ENCODE data around the gene ANKRD27. TPM values are rescaled to one million over a fixed set of nuclear protein-coding genes. Genes with fewer than 3 reads are reported as not detected.
A peak's percentile ranks its signal among the peaks of the same experiment; 100 is the strongest.

ANKRD27 gene
- total and polyA plus RNA-seq, 12 donors: 7.6 to 24.5 (median 18.6) TPM

DNA sequence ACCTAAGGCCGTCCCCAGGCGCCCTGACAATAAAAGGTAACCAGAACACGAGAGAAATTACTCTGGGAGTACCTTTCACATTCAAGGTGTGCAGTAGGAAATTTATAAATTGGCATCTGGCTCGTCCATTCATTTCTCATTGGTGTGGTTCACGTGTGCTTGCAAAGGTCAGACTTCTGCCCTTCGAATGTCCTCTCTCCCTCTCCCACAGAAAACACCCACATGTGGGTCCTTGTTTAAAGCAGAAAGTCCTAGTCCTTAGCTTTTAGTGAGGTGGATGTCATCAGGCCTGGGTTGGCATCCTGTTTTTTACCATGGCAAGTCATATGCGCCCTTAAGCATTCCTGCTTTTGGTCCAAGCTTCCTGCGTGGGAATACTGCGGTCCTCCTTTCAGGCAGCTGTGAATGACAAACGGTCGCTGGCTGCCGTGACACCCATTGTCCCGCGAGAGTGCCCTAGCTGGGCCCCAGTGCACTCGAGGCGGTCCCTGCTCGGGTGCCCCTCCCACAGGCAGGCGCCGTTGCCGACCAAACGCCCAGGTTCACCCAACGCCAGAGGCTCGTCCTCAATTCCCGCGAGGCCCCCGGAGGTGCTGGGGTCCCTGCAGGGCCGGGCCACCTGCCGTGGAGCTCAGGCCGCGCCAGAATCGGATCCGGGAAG is 16.4 kb upstream of the ANKRD27 start, which contains the start of gene NUDT19:
Gene NUDT19, plus strand, starts transcription at position 531 of the 661 bp plus-strand sequence. CDS start 140 bp downstream, outside the sequence.
- H3K4me1 ChIP-seq: peaks cover 6 to 67% (median 50%) of the 10 kb centered on the region in 9 donors
- TF ChIP-seq, protein P1, sequence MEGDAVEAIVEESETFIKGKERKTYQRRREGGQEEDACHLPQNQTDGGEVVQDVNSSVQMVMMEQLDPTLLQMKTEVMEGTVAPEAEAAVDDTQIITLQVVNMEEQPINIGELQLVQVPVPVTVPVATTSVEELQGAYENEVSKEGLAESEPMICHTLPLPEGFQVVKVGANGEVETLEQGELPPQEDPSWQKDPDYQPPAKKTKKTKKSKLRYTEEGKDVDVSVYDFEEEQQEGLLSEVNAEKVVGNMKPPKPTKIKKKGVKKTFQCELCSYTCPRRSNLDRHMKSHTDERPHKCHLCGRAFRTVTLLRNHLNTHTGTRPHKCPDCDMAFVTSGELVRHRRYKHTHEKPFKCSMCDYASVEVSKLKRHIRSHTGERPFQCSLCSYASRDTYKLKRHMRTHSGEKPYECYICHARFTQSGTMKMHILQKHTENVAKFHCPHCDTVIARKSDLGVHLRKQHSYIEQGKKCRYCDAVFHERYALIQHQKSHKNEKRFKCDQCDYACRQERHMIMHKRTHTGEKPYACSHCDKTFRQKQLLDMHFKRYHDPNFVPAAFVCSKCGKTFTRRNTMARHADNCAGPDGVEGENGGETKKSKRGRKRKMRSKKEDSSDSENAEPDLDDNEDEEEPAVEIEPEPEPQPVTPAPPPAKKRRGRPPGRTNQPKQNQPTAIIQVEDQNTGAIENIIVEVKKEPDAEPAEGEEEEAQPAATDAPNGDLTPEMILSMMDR (IDR thresholded peaks at IDR 0.05): no peak
- no peaks in the 10 kb centered on the region for H3K27me3 ChIP-seq
- 5 to 6% methylated on average over 32 of the region's 32 CpGs for WGBS, 2 donors
- intact Hi-C loops (cut with DNase I): loop anchor here in 3 of 10 donors (2.0 to 10.0 kb wide), 4 partner anchors 15 to 109 kb away; partner anchors contain the start of genes PDCD5 (in 2 of the 3), ANKRD27 (in 1 of the 3) and RGS9BP (in 1 of the 3)
- peaks cover 0 to 4% (median 0%) of the 10 kb centered on the region in 11 donors for H3K9me3 ChIP-seq
- DNase-seq (peak; percentile 85 to 89), ATAC-seq (peak; percentile 93 to 98 (median 96))
- peak within 1 kb of the TSS; percentile 31 to 96 (median 92) for H3K27ac ChIP-seq
- H3K36me3 ChIP-seq: peaks cover 0 to 11% (median 0%) of the 10 kb centered on the region in 9 donors
- H3K4me3 ChIP-seq: peak within 1 kb of the TSS; percentile 60 to 84 (median 77)

DNA sequence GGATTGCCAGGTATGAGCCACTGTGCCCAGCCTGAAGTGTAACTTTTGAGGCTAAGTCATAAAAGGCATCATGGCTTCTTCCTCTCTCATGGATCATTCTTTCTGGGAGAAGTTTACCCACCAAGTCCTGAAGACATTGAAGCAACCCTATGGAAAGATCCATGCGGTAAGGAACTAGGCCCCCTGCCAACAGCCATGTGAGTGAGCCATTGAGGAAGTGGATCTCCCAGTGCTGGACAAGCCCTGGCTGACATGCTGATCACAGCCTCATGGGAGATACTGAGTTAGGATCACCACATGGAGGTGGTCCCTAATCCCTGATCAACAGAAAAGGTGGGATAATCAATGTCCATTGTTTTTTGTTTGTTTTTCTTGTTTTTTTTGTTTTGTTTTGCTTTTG is 13.3 kb upstream of the ANKRD27 start:
- Histone ChIP-seq H3K4me1 (peaks cover 4 to 36% (median 20%) of the 10 kb centered on the region in 9 donors), H3K36me3 (peaks cover 0 to 11% (median 0%) of the 10 kb centered on the region in 9 donors), H3K9me3 (no peaks in the 10 kb centered on the region), H3K4me3 (no peak overlapping the region), H3K27me3 (no peaks in the 10 kb centered on the region), H3K27ac (no peak overlapping the region)
- TF ChIP-seq, protein P1 (IDR thresholded peaks at IDR 0.05): no peak
- WGBS, 2 donors: 71 to 73% methylated on average over 1 of the region's 1 CpG
- DNase-seq: no peak
- ATAC-seq: no peak
- intact Hi-C loops (cut with DNase I): no loop called here

DNA sequence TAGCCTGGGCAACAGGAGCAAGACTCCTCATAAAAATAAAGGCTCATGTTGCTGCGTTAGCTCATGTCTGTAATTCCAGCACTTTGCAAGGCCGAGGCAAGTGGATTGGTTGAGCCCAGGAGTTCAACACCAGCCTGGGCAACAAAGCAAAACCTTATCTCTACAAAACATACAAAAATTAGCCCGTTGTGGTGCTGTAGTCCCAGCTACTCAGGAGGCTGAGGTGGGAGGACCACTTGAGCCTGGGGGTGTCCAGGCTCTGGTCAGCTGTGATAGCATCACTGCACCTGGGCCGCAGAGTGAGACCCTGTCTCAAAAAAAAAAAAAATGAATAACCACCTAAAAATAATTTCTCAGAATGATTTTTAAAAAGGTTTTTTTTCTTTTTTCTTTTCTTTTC is 12.7 kb upstream of the ANKRD27 start:
- WGBS, 2 donors: 89% methylated on average over 4 of the region's 4 CpGs
- intact Hi-C loops (cut with DNase I): no loop called here

DNA sequence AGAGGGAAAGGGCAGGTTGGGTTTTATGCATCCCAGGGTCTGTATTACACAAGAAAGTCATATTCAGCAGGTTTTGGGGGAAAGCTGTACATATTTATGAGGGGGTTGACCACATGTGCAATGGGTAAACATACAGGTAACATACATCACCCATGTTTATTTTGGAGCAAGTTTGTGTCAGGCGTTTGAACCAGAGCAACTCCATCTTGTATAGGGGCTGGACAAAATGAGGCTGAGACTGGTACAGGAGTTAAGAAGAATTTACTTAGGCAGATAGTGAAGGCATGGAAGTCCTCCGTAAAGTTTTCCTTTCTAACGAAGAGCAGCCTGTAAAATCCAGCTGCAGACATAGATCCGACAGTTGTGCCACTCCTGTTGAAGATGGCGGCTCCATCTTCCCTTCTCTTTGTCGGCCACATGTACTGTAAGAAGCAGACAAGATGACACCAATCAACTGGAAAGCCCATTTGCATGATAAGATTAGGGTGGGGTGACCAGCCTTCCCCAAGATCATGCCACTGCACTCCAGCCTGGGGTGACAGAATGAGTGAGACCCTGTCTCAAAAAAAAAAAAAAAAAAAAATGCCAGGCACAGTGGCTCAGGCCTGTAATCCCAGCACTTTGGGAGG is 12.0 kb upstream of the ANKRD27 start:
- peaks cover 0 to 11% (median 0%) of the 10 kb centered on the region in 9 donors for H3K36me3 ChIP-seq
- H3K9me3 ChIP-seq: no peaks in the 10 kb centered on the region
- H3K27ac ChIP-seq: no peak overlapping the region
- H3K4me1 ChIP-seq: peaks cover 2 to 23% (median 10%) of the 10 kb centered on the region in 9 donors
- DNase-seq: no peak
- H3K27me3 ChIP-seq: no peaks in the 10 kb centered on the region
- TF ChIP-seq, protein P1 (IDR thresholded peaks at IDR 0.05): no peak
- 91 to 95% methylated on average over 6 of the region's 6 CpGs for WGBS, 2 donors
- no peak overlapping the region for H3K4me3 ChIP-seq
- no peak for ATAC-seq
- intact Hi-C loops (cut with DNase I): no loop called here

More for the DNA sequence above, 12.7 kb upstream of the ANKRD27 start:
- no peak overlapping the region for H3K4me3 ChIP-seq
- no peak overlapping the region for H3K27ac ChIP-seq
- no peaks in the 10 kb centered on the region for H3K9me3 ChIP-seq
- DNase-seq: no peak
- peaks cover 0 to 11% (median 0%) of the 10 kb centered on the region in 9 donors for H3K36me3 ChIP-seq
- peaks cover 2 to 29% (median 13%) of the 10 kb centered on the region in 9 donors for H3K4me1 ChIP-seq
- H3K27me3 ChIP-seq: no peaks in the 10 kb centered on the region
- TF ChIP-seq, protein P1 (IDR thresholded peaks at IDR 0.05): no peak
- no peak for ATAC-seq

Data from heart right ventricle (tissue), 16 donors.